ENCODE data around the gene POLQ. TPM values are rescaled to one million over a fixed set of nuclear protein-coding genes. Genes with fewer than 3 reads are reported as not detected.

Gene POLQ
- total and polyA plus RNA-seq, 10 of the 15 experiments (the other 5 are each of a cell fraction or from before 2014, with no cell fraction given) = 3.3 to 22.4 (median 15.9) TPM

DNA sequence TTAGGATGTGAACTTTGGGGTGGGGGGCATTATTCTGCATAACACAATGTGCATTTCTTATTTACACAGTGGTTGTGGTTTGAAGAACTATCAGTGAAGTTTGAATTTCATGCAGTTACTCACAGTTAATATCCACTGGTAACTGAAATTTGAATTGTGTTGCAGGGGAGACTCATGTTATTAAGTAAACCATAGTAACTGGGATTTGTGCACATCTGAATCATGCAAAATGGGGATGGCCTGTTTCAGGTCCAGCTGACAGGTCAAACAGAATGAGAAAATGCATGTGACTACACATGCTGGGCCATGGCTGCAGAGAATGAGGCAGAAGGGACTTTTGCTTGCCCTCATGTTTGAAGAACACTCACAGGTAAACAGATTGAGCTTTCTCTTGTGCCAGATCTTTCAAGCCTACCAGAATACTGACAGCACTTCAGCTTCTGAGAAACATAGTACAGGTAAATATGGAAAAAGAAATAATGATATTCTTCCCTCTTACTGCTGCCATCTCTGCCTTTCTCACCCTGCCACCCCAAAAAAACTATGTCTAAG is 115.0 kb downstream of the POLQ start:
- Histone ChIP-seq H3K4me3 (no peak overlapping the region), H3K27me3 (replicated peaks in 1 of 2; ENCODE audit: control insufficient read depth in 2 of 2, insufficient read depth in 2 of 2, low read length in 1 of 2) (no peaks in the 10 kb centered on the region), H3K27ac (ENCODE audit: control insufficient read depth, insufficient read depth) (no peak overlapping the region), H3K79me2 (ENCODE audit: control insufficient read depth, insufficient read depth, low read length) (no peaks in the 10 kb centered on the region), H3K36me3 (ENCODE audit: control insufficient read depth in 2 of 2, insufficient read depth in 2 of 2, low read length in 1 of 2) (peaks cover 7 to 18% of the 10 kb centered on the region in 2 experiments; a peak in 3 of 4 replicates), H4K20me1 (ENCODE audit: control insufficient read depth, insufficient read depth) (no peaks in the 10 kb centered on the region), H3K4me1 (ENCODE audit: control insufficient read depth, insufficient read depth, low read length) (peaks cover 9% of the 10 kb centered on the region), H3K9me3 (replicated peaks; ENCODE audit: control insufficient read depth, insufficient read depth, low read length) (no peaks in the 10 kb centered on the region), H3K9ac (ENCODE audit: control insufficient read depth, insufficient read depth, low read length) (no peak overlapping the region), H3K4me2 (ENCODE audit: control insufficient read depth, insufficient read depth) (no peak overlapping the region), H2AFZ (ENCODE audit: control insufficient read depth, low read depth, low read length) (no peak overlapping the region)
- SMC1A ChIA-PET (ENCODE audit: uncharacterized antibody, unreplicated experiment) = no interaction called here
- TF ChIP-seq SMC3 (IDR thresholded peaks at IDR 0.05; ENCODE audit: borderline replicate concordance, low read length) (no peak), POLR2AphosphoS2 (IDR thresholded peaks at IDR 0.05; ENCODE audit: low read depth, low read length) (no peak), MEF2A (IDR thresholded peaks at IDR 0.05; ENCODE audit: insufficient read depth, low read depth, low read length) (no peak), RBBP5 (conservative IDR thresholded peaks at IDR 0.05) (no peak), SMAD1 (IDR thresholded peaks at IDR 0.05; ENCODE audit: low read depth, partially characterized antibody) (no peak), HCFC1 (IDR thresholded peaks at IDR 0.05; ENCODE audit: low read length) (no peak), POU2F2 (IDR thresholded peaks at IDR 0.05; ENCODE audit: borderline replicate concordance, low read depth, low read length) (no peak), TAF1 (IDR thresholded peaks at IDR 0.05; ENCODE audit: borderline replicate concordance, low read depth, low read length) (no peak), PAX8 (IDR thresholded peaks at IDR 0.05) (no peak)
- TF ChIP-seq, protein P1, sequence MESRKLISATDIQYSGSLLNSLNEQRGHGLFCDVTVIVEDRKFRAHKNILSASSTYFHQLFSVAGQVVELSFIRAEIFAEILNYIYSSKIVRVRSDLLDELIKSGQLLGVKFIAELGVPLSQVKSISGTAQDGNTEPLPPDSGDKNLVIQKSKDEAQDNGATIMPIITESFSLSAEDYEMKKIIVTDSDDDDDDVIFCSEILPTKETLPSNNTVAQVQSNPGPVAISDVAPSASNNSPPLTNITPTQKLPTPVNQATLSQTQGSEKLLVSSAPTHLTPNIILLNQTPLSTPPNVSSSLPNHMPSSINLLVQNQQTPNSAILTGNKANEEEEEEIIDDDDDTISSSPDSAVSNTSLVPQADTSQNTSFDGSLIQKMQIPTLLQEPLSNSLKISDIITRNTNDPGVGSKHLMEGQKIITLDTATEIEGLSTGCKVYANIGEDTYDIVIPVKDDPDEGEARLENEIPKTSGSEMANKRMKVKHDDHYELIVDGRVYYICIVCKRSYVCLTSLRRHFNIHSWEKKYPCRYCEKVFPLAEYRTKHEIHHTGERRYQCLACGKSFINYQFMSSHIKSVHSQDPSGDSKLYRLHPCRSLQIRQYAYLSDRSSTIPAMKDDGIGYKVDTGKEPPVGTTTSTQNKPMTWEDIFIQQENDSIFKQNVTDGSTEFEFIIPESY (IDR thresholded peaks at IDR 0.05) = no peak
- TF ChIP-seq, protein P2, sequence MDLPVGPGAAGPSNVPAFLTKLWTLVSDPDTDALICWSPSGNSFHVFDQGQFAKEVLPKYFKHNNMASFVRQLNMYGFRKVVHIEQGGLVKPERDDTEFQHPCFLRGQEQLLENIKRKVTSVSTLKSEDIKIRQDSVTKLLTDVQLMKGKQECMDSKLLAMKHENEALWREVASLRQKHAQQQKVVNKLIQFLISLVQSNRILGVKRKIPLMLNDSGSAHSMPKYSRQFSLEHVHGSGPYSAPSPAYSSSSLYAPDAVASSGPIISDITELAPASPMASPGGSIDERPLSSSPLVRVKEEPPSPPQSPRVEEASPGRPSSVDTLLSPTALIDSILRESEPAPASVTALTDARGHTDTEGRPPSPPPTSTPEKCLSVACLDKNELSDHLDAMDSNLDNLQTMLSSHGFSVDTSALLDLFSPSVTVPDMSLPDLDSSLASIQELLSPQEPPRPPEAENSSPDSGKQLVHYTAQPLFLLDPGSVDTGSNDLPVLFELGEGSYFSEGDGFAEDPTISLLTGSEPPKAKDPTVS (IDR thresholded peaks at IDR 0.05; ENCODE audit: low read depth, low read length) = no peak
- intact Hi-C loops (cut with micrococcal nuclease; ENCODE audit: unreplicated experiment) (no loop called here), in situ Hi-C loops (cut with MboI) (no loop called here)
- RAD21 ChIA-PET (ENCODE audit: unreplicated experiment) = interaction anchor here (1.9 kb wide), 1 partner anchor 12 kb away, joined by 7 read pairs; no protein-coding TSS in a partner anchor
- BruUV-seq (replicated peaks) = no TSS peak
- DNase-seq (ENCODE audit: low read depth, low spot score) (no peak), FAIRE-seq (no peak), ATAC-seq (no peak)
- POLR2A ChIA-PET = no interaction called here
- CTCF ChIA-PET = interaction anchor here (1.0 kb wide), 1 partner anchor 45 kb away, joined by 4 read pairs; no protein-coding TSS in a partner anchor

Data from GM12878 (cell line).